K562 (cell line): Measurements from ENCODE around the gene GAK. TPM values are rescaled to one million over a fixed set of nuclear protein-coding genes. Genes with fewer than 3 reads are reported as not detected.

Experiments used
- ATAC-seq: fragments of 200-7000 bp; cut with Tn5 transposase; 3 replicates; pipeline ENCODE4 v1.9.1; 2020; ENCODE audit warnings: moderate library complexity
- BruUV-seq: library from RNA; stranded (reverse); fragments of 400-500 nt; replicated peaks from 2 replicates; lab custom pipeline; 2021; lab: Mats Ljungman, UMichigan
- CTCF ChIA-PET: fragments of 300-600 bp; formaldehyde crosslinking; extraction: SDS; loops from one replicate; lab custom pipeline; 2021; ENCODE audit warnings: low intra/inter-chr PET ratio; lab: Yijun Ruan, JAX
- POLR2A ChIA-PET: fragments of 300-600, 350-650 bp; sonication (Branson Sonifier 250); formaldehyde crosslinking; extraction: SDS; loops from one replicate; lab custom pipeline; 2021; ENCODE audit warnings: antibody characterized with exemption, inconsistent platforms; lab: Yijun Ruan, JAX
- DNase-seq, 4 experiments: peaks; one replicate each; pipeline versions ENCODE4 v3.0.0 to v3.0.0-alpha.2; 2011 to 2018; ENCODE audit warnings: low spot score in 3 of 4, mixed read lengths in 3 of 4; ENCODE audit errors: extremely low read depth in 1 of 4
- FAIRE-seq: peaks from 2 replicates; lab custom pipeline; 2011; peaks lifted over from hg19 to GRCh38; lab: Jason Lieb, UNC
- H2AFZ ChIP-seq: 2 replicates; pipeline ENCODE4 v1.6.0; 2011; ENCODE audit warnings: low read depth, low read length, control low read depth, inconsistent platforms
- H3K27ac ChIP-seq: fragments of 200-600 bp; 3 replicates; pipeline ENCODE4 v1.8.0; 2011; ENCODE audit warnings: low read depth, mild to moderate bottlenecking, control low read depth, inconsistent platforms, low read length, moderate library complexity, mixed read lengths; ENCODE audit errors: extremely low read depth
- H3K27me3 ChIP-seq, 2 experiments: fragments of 300-600 bp in 1 of 2; 2 replicates in 1 of 2; 3 replicates in 1 of 2; pipeline versions ENCODE4 v1.6.0 to v1.8.0; 2011; ENCODE audit warnings: inconsistent platforms in 2 of 2, low read length in 2 of 2, mild to moderate bottlenecking in 1 of 2, mixed read lengths in 1 of 2, moderate library complexity in 1 of 2; ENCODE audit not compliant: control insufficient read depth in 2 of 2, insufficient read depth in 2 of 2
- H3K36me3 ChIP-seq: fragments of 300-600 bp; 3 replicates; pipeline ENCODE4 v1.8.0; 2011; ENCODE audit warnings: mild to moderate bottlenecking, low read length, inconsistent platforms; ENCODE audit not compliant: control insufficient read depth, insufficient read depth
- H3K4me1 ChIP-seq, 2 experiments: fragments of 200-600 bp in 1 of 2; replicated peaks in 1 of 2; 2 replicates in 1 of 2; 3 replicates in 1 of 2; pipeline versions ENCODE4 v1.5.1 to v1.8.0; 2011; ENCODE audit warnings: inconsistent platforms in 2 of 2, low read length in 2 of 2, mild to moderate bottlenecking in 1 of 2, mixed read lengths in 1 of 2, moderate library complexity in 1 of 2; ENCODE audit not compliant: control insufficient read depth in 2 of 2, insufficient read depth in 2 of 2
- H3K4me2 ChIP-seq: 2 replicates; pipeline ENCODE4 v1.6.1; 2011; ENCODE audit warnings: low read length, control low read depth, inconsistent platforms, mixed read lengths; ENCODE audit not compliant: insufficient read depth
- H3K4me3 ChIP-seq: fragments of 200-600 bp; sonication (generic), shearing (Covaris generic); 2 replicates; pipeline ENCODE4 v1.5.1; 2016; ENCODE audit warnings: control low read depth, inconsistent platforms
- H3K79me2 ChIP-seq: fragments of 200-600 bp; 3 replicates; pipeline ENCODE4 v1.8.0; 2011; ENCODE audit warnings: low read length, inconsistent platforms; ENCODE audit not compliant: control insufficient read depth, insufficient read depth
- H3K9ac ChIP-seq, 2 experiments: 2 replicates each; pipeline versions ENCODE4 v1.6.0 to v1.6.1; 2011; ENCODE audit warnings: low read depth in 2 of 2, low read length in 2 of 2, control low read depth in 1 of 2, inconsistent platforms in 1 of 2, mild to moderate bottlenecking in 1 of 2, mixed read lengths in 1 of 2; ENCODE audit not compliant: insufficient read depth in 1 of 2
- H3K9me1 ChIP-seq: one replicate; pipeline ENCODE4 v1.6.0; 2011; ENCODE audit warnings: inconsistent platforms, mild to moderate bottlenecking, low read length, moderate library complexity; ENCODE audit not compliant: control insufficient read depth, insufficient read depth
- H3K9me3 ChIP-seq: replicated peaks from 2 replicates; pipeline ENCODE4 v1.5.1; 2011; ENCODE audit warnings: low read depth, low read length, inconsistent platforms; ENCODE audit not compliant: control insufficient read depth, insufficient read depth
- H4K20me1 ChIP-seq: replicated peaks from 2 replicates; pipeline ENCODE4 v1.6.1; 2011; ENCODE audit warnings: low read length, inconsistent platforms, mixed read lengths; ENCODE audit not compliant: control insufficient read depth, insufficient read depth
- NFE2 ChIP-seq: IDR thresholded peaks from 2 replicates; pipeline ENCODE4 v1.6.1; 2014; ENCODE audit warnings: antibody characterized with exemption, low read depth
- POLR2G ChIP-seq: fragments of 200-400 bp; formaldehyde crosslinking; IDR thresholded peaks from 2 replicates; pipeline ENCODE4 v1.6.1; 2017; ENCODE audit warnings: low read depth, mild to moderate bottlenecking, antibody characterized with exemption, low read length, moderate library complexity
- WGBS: fragments of 100-300 bp; shearing (Covaris generic); methylation state at CpG from one replicate; pipeline ENCODE4 v1.1.6; 2016; ENCODE audit warnings: low coverage, mixed read lengths; ENCODE audit not compliant: insufficient coverage; ENCODE audit errors: missing lambda C conversion rate; 5-methylcytosine and 5-hydroxymethylcytosine counted together
- in situ Hi-C: fragments of 300-500 bp; cut with MboI; formaldehyde crosslinking; loops from 4 replicates; pipeline ENCODE4 v1.15.0; 2018; ENCODE audit warnings: inconsistent platforms, mixed read lengths
- intact Hi-C: fragments of 100-400 bp; cut with micrococcal nuclease; formaldehyde crosslinking; loops from 2 replicates; pipeline ENCODE4 v1.14.2; 2022
- polyA plus RNA-seq, 8 experiments: library from polyadenylated mRNA; depleted of rRNA in 4 of 8; stranded (reverse) in 5 of 8; unstranded in 3 of 8; fragments of >200 nt; fragmentation: Nextera tagmentation in 2 of 8; fragmentation: Illumina TruSeq in 1 of 8; extraction: Ambion mirVana in 2 of 8; extraction: Trizol in 1 of 8; gene quantifications; 2 replicates each; pipeline versions ENCODE4 v1.2.1 to v1.2.3, GENCODE V29; 2011 to 2014; ENCODE audit warnings: inconsistent platforms in 1 of 8, missing spikeins in 1 of 8
- total RNA-seq, 7 experiments: library from RNA; depleted of rRNA in 6 of 7; stranded (reverse); fragments of >200 nt in 6 of 7; fragmentation: Illumina TruSeq in 2 of 7; extraction: Trizol in 2 of 7; gene quantifications; 2 replicates each; pipeline versions ENCODE4 v1.2.1 to v1.2.3, GENCODE V29; 2011 to 2021; ENCODE audit warnings: low replicate concordance in 1 of 7
- TF ChIP-seq, protein P1 (sequence below): sonication (generic); formaldehyde crosslinking; IDR thresholded peaks from 2 replicates; pipeline ENCODE4 v1.8.1; 2023; ENCODE audit warnings: mild to moderate bottlenecking, missing genetic modification reagents

GAK gene
- total and polyA plus RNA-seq, 9 of the 15 experiments (the other 6 are each of a cell fraction or from before 2014, with no cell fraction given), result 1.3 to 102 (median 16.2) TPM

DNA sequence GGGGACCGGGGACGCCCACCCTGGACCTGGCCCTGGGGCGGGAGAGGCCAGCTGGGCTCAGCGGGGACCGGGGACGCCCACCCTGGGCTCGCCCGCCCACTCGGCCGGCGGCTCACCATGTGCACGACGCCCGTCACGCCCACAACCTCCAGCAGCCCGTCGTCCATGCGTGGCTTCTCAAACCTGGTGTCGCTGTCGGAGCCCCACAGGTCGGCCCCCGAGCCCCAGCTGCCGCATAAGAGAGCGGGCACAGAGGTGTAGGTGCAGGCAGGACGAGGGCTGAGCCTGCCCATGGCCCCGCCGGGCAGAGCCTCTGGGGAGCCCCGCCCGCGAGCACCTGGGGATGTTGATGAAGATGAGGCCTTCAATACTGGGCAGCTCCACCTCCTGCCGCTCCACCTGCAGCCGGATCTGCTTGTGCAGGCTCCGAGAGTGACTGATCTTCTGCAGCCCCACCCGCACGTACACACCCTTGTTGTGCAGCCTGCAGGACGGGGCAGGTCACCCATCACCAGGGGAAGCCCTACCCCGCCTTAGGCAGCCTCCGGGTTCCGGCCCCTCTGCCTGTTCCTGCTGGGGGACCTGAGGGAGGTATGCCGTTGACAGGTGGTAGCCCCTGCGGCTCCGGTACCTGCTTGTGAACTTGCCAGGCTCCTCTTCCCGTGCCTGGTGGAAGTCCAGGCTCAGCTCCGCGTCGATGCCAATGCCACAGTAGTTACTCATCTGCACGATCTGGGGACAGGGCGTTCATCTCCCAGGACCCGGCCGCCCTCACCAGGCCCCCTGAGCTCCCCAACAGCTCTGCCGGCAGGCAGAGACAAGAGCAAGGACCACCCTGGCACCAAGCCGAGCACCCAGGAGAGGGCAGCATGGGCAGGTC, 29.5 kb upstream of the GAK start:
- intact Hi-C loops (no loop called here), in situ Hi-C loops (no loop called here)
- no peaks in the 10 kb centered on the region for H3K79me2 ChIP-seq
- POLR2A ChIA-PET, result interaction anchor here (0.6 kb wide), 1 partner anchor 398 kb away, joined by 4 read pairs; no protein-coding TSS in a partner anchor
- no peaks in the 10 kb centered on the region for H3K9me3 ChIP-seq
- no peaks in the 10 kb centered on the region for H3K27me3 ChIP-seq
- TF ChIP-seq NFE2, result no peak
- peak; percentile 12 for TF ChIP-seq POLR2G
- TF ChIP-seq, protein P1, sequence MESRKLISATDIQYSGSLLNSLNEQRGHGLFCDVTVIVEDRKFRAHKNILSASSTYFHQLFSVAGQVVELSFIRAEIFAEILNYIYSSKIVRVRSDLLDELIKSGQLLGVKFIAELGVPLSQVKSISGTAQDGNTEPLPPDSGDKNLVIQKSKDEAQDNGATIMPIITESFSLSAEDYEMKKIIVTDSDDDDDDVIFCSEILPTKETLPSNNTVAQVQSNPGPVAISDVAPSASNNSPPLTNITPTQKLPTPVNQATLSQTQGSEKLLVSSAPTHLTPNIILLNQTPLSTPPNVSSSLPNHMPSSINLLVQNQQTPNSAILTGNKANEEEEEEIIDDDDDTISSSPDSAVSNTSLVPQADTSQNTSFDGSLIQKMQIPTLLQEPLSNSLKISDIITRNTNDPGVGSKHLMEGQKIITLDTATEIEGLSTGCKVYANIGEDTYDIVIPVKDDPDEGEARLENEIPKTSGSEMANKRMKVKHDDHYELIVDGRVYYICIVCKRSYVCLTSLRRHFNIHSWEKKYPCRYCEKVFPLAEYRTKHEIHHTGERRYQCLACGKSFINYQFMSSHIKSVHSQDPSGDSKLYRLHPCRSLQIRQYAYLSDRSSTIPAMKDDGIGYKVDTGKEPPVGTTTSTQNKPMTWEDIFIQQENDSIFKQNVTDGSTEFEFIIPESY (CRISPR knock-in tag), result peak; percentile 44; the same call in 1 of the 2 replicates
- TF ChIP-seq, all 486 proteins: peak for 2
- H3K9ac ChIP-seq, result no peak overlapping the region; a peak in 1 of 4 replicates
- FAIRE-seq (no peak), ATAC-seq (no peak), DNase-seq (no peak)
- H3K27ac ChIP-seq, result no peak overlapping the region
- H3K9me1 ChIP-seq, result no peaks in the 10 kb centered on the region
- peaks cover 24% of the 10 kb centered on the region; the same call in 1 of the 3 replicates for H3K36me3 ChIP-seq
- no peak overlapping the region for H3K4me3 ChIP-seq
- peaks cover 0 to 47% of the 10 kb centered on the region in 2 experiments; a peak in 2 of 5 replicates for H3K4me1 ChIP-seq
- no peak overlapping the region for H3K4me2 ChIP-seq
- BruUV-seq, result no TSS peak
- H4K20me1 ChIP-seq, result no peaks in the 10 kb centered on the region
- no peak overlapping the region for H2AFZ ChIP-seq
- 92% methylated on average over 30 of the region's 52 CpGs for WGBS
- CTCF ChIA-PET, result no interaction called here
